Muscle of leg (tissue), 11 donors: ENCODE results near the gene RAB11B. TPM values are rescaled to one million over a fixed set of nuclear protein-coding genes. Genes with fewer than 3 reads are reported as not detected.
A peak's percentile ranks its signal among the peaks of the same experiment; 100 is the strongest.
"Not testable (repeated sequence)": the region's sequence is repeated elsewhere in the genome, so short reads cannot be mapped to it uniquely, and the experiment has no call there.

Experiments used
- DNase-seq: peaks from one replicate; pipeline ENCODE4 v3.0.0; 2013
- H3K27ac ChIP-seq: one replicate; pipeline ENCODE4 v1.5.1; 2013; ENCODE audit warnings: mild to moderate bottlenecking, low read length, control low read depth
- H3K27me3 ChIP-seq: one replicate; pipeline ENCODE4 v1.6.1; 2013; ENCODE audit warnings: low read length; ENCODE audit not compliant: control insufficient read depth, insufficient read depth
- H3K36me3 ChIP-seq: one replicate; pipeline ENCODE4 v1.6.1; 2013; ENCODE audit warnings: low read length; ENCODE audit not compliant: control insufficient read depth, insufficient read depth
- H3K4me1 ChIP-seq: one replicate; pipeline ENCODE4 v1.6.1; 2013; ENCODE audit warnings: low read length; ENCODE audit not compliant: control insufficient read depth, insufficient read depth
- H3K4me3 ChIP-seq: one replicate; pipeline ENCODE4 v1.5.1; 2013; ENCODE audit warnings: low read length, control low read depth
- H3K9me3 ChIP-seq: replicated peaks from 2 replicates; pipeline ENCODE4 v1.6.1; 2013; ENCODE audit warnings: low read depth, low read length; ENCODE audit not compliant: control insufficient read depth
- WGBS: methylation state at CpG from one replicate; pipeline ENCODE4 v1.1.5; 2013; ENCODE audit warnings: missing lambda C conversion rate; ENCODE audit not compliant: insufficient coverage; 5-methylcytosine and 5-hydroxymethylcytosine counted together
- polyA plus RNA-seq, 8 donors: library from polyadenylated mRNA; unstranded; fragments of 120-200 nt; gene quantifications; one replicate each; pipeline versions ENCODE4 v1.2.1 to v1.2.3, GENCODE V29; 2013; ENCODE audit warnings: inconsistent platforms in 1 of 8, low replicate concordance in 1 of 8; ENCODE audit not compliant: insufficient read length in 8 of 8, insufficient read depth in 1 of 8
- total RNA-seq: library from RNA; stranded (reverse); fragments of 120-200 nt; gene quantifications from one replicate; pipeline ENCODE4 v1.2.4, GENCODE V29; 2013

The RAB11B gene
- total and polyA plus RNA-seq, 9 donors, result 9.5 to 96.3 (median 79.4) TPM

- H3K36me3 ChIP-seq, result peaks cover 13% of the 10 kb centered on the region
- H3K27ac ChIP-seq, result no peak overlapping the region
- no peak for DNase-seq
Measured at GRCh38 chr19:8426283-8426682, 36.1 kb downstream of the RAB11B start.

GRCh38 chr19:8429044-8429443 is 38.9 kb downstream of the RAB11B start:
- Histone ChIP-seq H3K27me3 (no peaks in the 10 kb centered on the region), H3K9me3 (no peaks in the 10 kb centered on the region), H3K36me3 (peaks cover 10% of the 10 kb centered on the region), H3K27ac (no peak overlapping the region), H3K4me1 (peaks cover 6% of the 10 kb centered on the region), H3K4me3 (no peak overlapping the region)
- DNase-seq, result no peak
- 77% methylated on average over 3 of the region's 6 CpGs for WGBS

More at GRCh38 chr19:8426283-8426682, 36.1 kb downstream of the RAB11B start:
- H3K27me3 ChIP-seq, result no peaks in the 10 kb centered on the region
- no peaks in the 10 kb centered on the region for H3K9me3 ChIP-seq
- peaks cover 17% of the 10 kb centered on the region for H3K4me1 ChIP-seq
- H3K4me3 ChIP-seq, result no peak overlapping the region
- 96% methylated on average over 4 of the region's 7 CpGs for WGBS

- DNase-seq, result no peak
- Histone ChIP-seq H3K9me3 (no peaks in the 10 kb centered on the region), H3K27me3 (no peaks in the 10 kb centered on the region), H3K4me3 (no peak overlapping the region), H3K27ac (no peak overlapping the region), H3K36me3 (peaks cover 10% of the 10 kb centered on the region), H3K4me1 (no peaks in the 10 kb centered on the region)
- 82% methylated on average over 2 of the region's 6 CpGs for WGBS
Measured at GRCh38 chr19:8429826-8430225, 39.7 kb downstream of the RAB11B start.

GRCh38 chr19:8430650-8431049 is 40.5 kb downstream of the RAB11B start:
- 83% methylated on average over 11 of the region's 20 CpGs for WGBS
- no peaks in the 10 kb centered on the region for H3K27me3 ChIP-seq
- peaks cover 10% of the 10 kb centered on the region for H3K36me3 ChIP-seq
- H3K27ac ChIP-seq, result no peak overlapping the region
- no peaks in the 10 kb centered on the region for H3K4me1 ChIP-seq
- H3K4me3 ChIP-seq, result no peak overlapping the region
- DNase-seq, result no peak
- H3K9me3 ChIP-seq, result no peaks in the 10 kb centered on the region

- H3K27ac ChIP-seq, result no peak overlapping the region
- peaks cover 6% of the 10 kb centered on the region for H3K36me3 ChIP-seq
- H3K9me3 ChIP-seq, result no peaks in the 10 kb centered on the region
- DNase-seq, result no peak
- no peaks in the 10 kb centered on the region for H3K27me3 ChIP-seq
- no peak overlapping the region for H3K4me3 ChIP-seq
- H3K4me1 ChIP-seq, result no peaks in the 10 kb centered on the region
- 94% methylated on average over 10 of the region's 12 CpGs for WGBS
Measured at GRCh38 chr19:8438236-8438635, 48.1 kb downstream of the RAB11B start.

GRCh38 chr19:8441725-8442544 is 51.8 kb downstream of the RAB11B start:
- Histone ChIP-seq H3K4me3 (no peak overlapping the region), H3K27ac (no peak overlapping the region), H3K4me1 (peaks cover 11% of the 10 kb centered on the region), H3K36me3 (peaks cover 9% of the 10 kb centered on the region), H3K9me3 (no peaks in the 10 kb centered on the region), H3K27me3 (no peaks in the 10 kb centered on the region)
- DNase-seq, result no peak
- 85% methylated on average over 5 of the region's 6 CpGs for WGBS

GRCh38 chr19:8444140-8444676 is 54.0 kb downstream of the RAB11B start:
- DNase-seq, H3K9me3 ChIP-seq: not testable (repeated sequence)
- 32% methylated on average over 18 of the region's 32 CpGs for WGBS

GRCh38 chr19:8444677-8445487 is 54.7 kb downstream of the RAB11B start, which contains the start of gene HNRNPM:
Gene HNRNPM (plus strand): TSS chr19:8444975. CDS start chr19:8444999, 24 bp downstream.
- DNase-seq, result peak; percentile 99
- H3K27ac ChIP-seq, result peak within 1 kb of the TSS; percentile 97
- peaks cover 13% of the 10 kb centered on the region for H3K36me3 ChIP-seq
- under 1% methylated on average over 89 of the region's 93 CpGs for WGBS
- H3K4me3 ChIP-seq, result peak within 1 kb of the TSS; percentile 100
- H3K9me3 ChIP-seq, result no peaks in the 10 kb centered on the region
- no peaks in the 10 kb centered on the region for H3K27me3 ChIP-seq
- peaks cover 19% of the 10 kb centered on the region for H3K4me1 ChIP-seq

More at GRCh38 chr19:8444140-8444676, 54.0 kb downstream of the RAB11B start:
- H3K27ac ChIP-seq, result peak overlapping the region; percentile 96
- H3K36me3 ChIP-seq, result peaks cover 11% of the 10 kb centered on the region
- H3K27me3 ChIP-seq, result not testable (repeated sequence)
- H3K4me3 ChIP-seq, result peak overlapping the region; percentile 69
- H3K4me1 ChIP-seq, result peaks cover 19% of the 10 kb centered on the region

GRCh38 chr19:8445488-8446001 is 55.4 kb downstream of the RAB11B start:
- peaks cover 19% of the 10 kb centered on the region for H3K4me1 ChIP-seq
- H3K27me3 ChIP-seq, result no peaks in the 10 kb centered on the region
- peak overlapping the region; percentile 100 for H3K4me3 ChIP-seq
- 0% methylated on average over 19 of the region's 45 CpGs for WGBS
- no peaks in the 10 kb centered on the region for H3K9me3 ChIP-seq
- H3K27ac ChIP-seq, result peak overlapping the region; percentile 97
- peak; percentile 64 for DNase-seq
- H3K36me3 ChIP-seq, result peaks cover 15% of the 10 kb centered on the region
